Caco-2 (cell line): ENCODE measurements around the gene RHOU. TPM values are rescaled to one million over a fixed set of nuclear protein-coding genes. Genes with fewer than 3 reads are reported as not detected.

Source experiments
- BruUV-seq: library from RNA; stranded (reverse); fragments of 400-500 nt; replicated peaks from 2 replicates; lab custom pipeline; 2021; lab: Mats Ljungman, UMichigan
- CTCF ChIA-PET: fragments of 300-600 bp; sonication (Branson Sonifier 250); formaldehyde crosslinking; loops from one replicate; lab custom pipeline; 2022; ENCODE audit warnings: antibody characterized with exemption; lab: Charles Lee
- POLR2A ChIA-PET: fragments of 300-600 bp; sonication (Branson Sonifier 250); formaldehyde crosslinking; loops from one replicate; lab custom pipeline; 2022; ENCODE audit warnings: antibody characterized with exemption; lab: Charles Lee
- DNase-seq, 2 experiments: peaks; one replicate each; pipeline versions ENCODE4 v3.0.0 to v3.0.0-alpha.2; 2020 to 2022
- H3K27me3 ChIP-seq: replicated peaks from 2 replicates; pipeline ENCODE4 v1.6.0; 2011; ENCODE audit warnings: low read length; ENCODE audit not compliant: control insufficient read depth, insufficient read depth
- H3K36me3 ChIP-seq: 2 replicates; pipeline ENCODE4 v1.5.1; 2011; ENCODE audit warnings: low read length; ENCODE audit not compliant: control insufficient read depth, insufficient read depth
- H3K4me1 ChIP-seq: fragments of 250-450 bp; sonication (Bioruptor Pico); 2 replicates; pipeline ENCODE4 v1.5.1; 2020; ENCODE audit warnings: mild to moderate bottlenecking
- H3K4me3 ChIP-seq: 2 replicates; pipeline ENCODE4 v1.5.1; 2011; ENCODE audit warnings: low read depth, mild to moderate bottlenecking, control low read depth, low read length
- H3K9me3 ChIP-seq: fragments of 250-450 bp; sonication (Bioruptor Pico); 2 replicates; pipeline ENCODE4 v1.5.1; 2020; ENCODE audit warnings: mild to moderate bottlenecking, moderate library complexity
- H3K27ac Mint-ChIP-seq: one replicate; pipeline ENCODE4 v1.8.0; 2022; ENCODE audit warnings: mixed read lengths; ENCODE audit not compliant: unreplicated experiment
- H3K27me3 Mint-ChIP-seq: one replicate; pipeline ENCODE4 v1.8.0; 2022; ENCODE audit warnings: mixed read lengths; ENCODE audit not compliant: insufficient read depth, unreplicated experiment
- H3K36me3 Mint-ChIP-seq: one replicate; pipeline ENCODE4 v1.8.0; 2022; ENCODE audit warnings: mild to moderate bottlenecking, mixed read lengths; ENCODE audit not compliant: insufficient read depth, unreplicated experiment
- H3K4me1 Mint-ChIP-seq: one replicate; pipeline ENCODE4 v1.8.0; 2022; ENCODE audit warnings: low read depth, mixed read lengths; ENCODE audit not compliant: unreplicated experiment
- H3K4me3 Mint-ChIP-seq: one replicate; pipeline ENCODE4 v1.8.0; 2022; ENCODE audit warnings: mild to moderate bottlenecking, moderate library complexity, mixed read lengths; ENCODE audit not compliant: unreplicated experiment
- H3K9me3 Mint-ChIP-seq: one replicate; pipeline ENCODE4 v1.8.0; 2022; ENCODE audit warnings: mixed read lengths; ENCODE audit not compliant: unreplicated experiment
- CTCF ChIP-seq, 2 experiments: fragments of 200-600 bp in 1 of 2; IDR thresholded peaks; 1 replicate in 1 of 2; 2 replicates in 1 of 2; pipeline versions ENCODE4 v1.5.1 to v1.8.0; 2011 to 2022; ENCODE audit warnings: antibody characterized with exemption in 1 of 2, control low read depth in 1 of 2, inconsistent platforms in 1 of 2, low read depth in 1 of 2, low read length in 1 of 2, mild to moderate bottlenecking in 1 of 2, moderate library complexity in 1 of 2; ENCODE audit not compliant: insufficient read depth in 1 of 2, severe bottlenecking in 1 of 2, unreplicated experiment in 1 of 2
- intact Hi-C: fragments of 100-400 bp; cut with micrococcal nuclease; formaldehyde crosslinking; loops from one replicate; pipeline ENCODE4 v1.10.0; 2022; ENCODE audit not compliant: unreplicated experiment
- total RNA-seq: library from RNA; stranded (reverse); gene quantifications from 2 replicates; pipeline ENCODE4 v1.2.3, GENCODE V29; 2022

Gene RHOU
- total RNA-seq, 1 experiment from 2014 or later, result 17.4 TPM

DNA sequence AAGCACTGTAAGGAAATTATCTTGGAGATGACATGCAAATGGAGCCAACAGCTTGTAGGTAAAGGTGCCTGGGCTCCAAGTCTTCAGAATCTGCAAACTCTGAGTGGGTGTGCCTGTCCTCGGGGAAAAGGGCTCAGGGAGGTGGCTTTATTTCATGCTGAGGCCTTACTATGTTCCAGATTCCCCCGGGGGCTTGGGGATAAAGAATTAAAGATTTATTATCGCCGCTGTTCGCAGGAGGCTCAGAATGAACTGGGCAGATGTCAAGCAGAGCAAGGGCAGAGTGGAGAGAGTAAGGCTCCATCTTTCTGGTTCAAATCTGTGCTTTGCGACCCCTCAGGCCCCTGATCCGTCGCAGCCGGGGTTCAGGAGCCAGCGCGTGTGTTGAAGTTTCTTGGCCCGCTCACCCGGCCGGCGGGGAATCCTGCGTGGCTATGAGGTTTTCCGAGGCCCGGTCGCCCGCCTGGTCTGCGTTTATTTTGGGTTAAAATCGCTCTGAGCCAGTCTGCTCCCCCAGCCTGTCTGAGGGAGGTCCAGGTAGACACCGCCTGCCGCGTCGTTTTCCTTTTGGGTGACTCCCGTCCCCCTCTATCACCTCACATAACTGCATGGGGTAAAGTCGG is 19.5 kb downstream of the RHOU start:
- peaks cover 11% of the 10 kb centered on the region for H3K4me1 Mint-ChIP-seq
- CTCF ChIA-PET, result interaction anchor here (0.6 kb wide), 1 partner anchor 67 kb away, joined by 4 read pairs; no protein-coding TSS in a partner anchor
- intact Hi-C loops, result no loop called here
- no peak overlapping the region for H3K27ac Mint-ChIP-seq
- H3K9me3 ChIP-seq, result no peaks in the 10 kb centered on the region
- TF ChIP-seq CTCF (IDR thresholded peaks at IDR 0.05; ENCODE audit: insufficient read depth in 1 of 2, low read depth in 1 of 2, low read length in 1 of 2, severe bottlenecking in 1 of 2, unreplicated experiment in 1 of 2), result no peak
- H3K36me3 ChIP-seq, result no peaks in the 10 kb centered on the region
- H3K4me3 ChIP-seq, result no peak overlapping the region
- no TSS peak for BruUV-seq
- no peak overlapping the region for H3K4me3 Mint-ChIP-seq
- POLR2A ChIA-PET, result no interaction called here
- no peaks in the 10 kb centered on the region for H3K27me3 ChIP-seq
- no peaks in the 10 kb centered on the region for H3K27me3 Mint-ChIP-seq
- no peaks in the 10 kb centered on the region for H3K36me3 Mint-ChIP-seq
- H3K9me3 Mint-ChIP-seq, result peaks cover 11% of the 10 kb centered on the region
- H3K4me1 ChIP-seq, result no peaks in the 10 kb centered on the region
- no peak for DNase-seq

DNA sequence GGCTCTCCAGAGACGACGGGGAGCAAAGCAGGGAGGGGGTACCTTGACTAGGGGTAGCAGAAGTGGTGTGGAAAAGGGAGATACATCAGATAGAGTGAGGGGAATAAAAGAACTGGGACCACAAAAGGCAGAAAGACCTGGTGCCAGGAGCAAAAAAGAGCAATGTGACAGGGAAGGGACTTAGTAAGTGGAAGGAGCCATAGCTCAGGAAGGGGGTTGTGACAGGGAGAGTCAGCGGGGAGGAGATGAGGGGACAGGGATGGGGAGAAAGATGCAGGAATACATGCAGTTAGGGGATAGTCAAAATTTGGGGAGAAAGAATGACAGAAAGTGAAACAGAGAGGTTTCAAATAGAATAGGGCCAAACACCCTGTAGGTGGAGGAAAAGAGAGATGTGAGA is 20.5 kb downstream of the RHOU start:
- Mint-ChIP-seq H3K9me3 (peaks cover 11% of the 10 kb centered on the region), H3K27ac (no peak overlapping the region), H3K27me3 (no peaks in the 10 kb centered on the region), H3K4me3 (no peak overlapping the region), H3K36me3 (no peaks in the 10 kb centered on the region), H3K4me1 (peaks cover 8% of the 10 kb centered on the region)
- DNase-seq, result no peak
- no peak for TF ChIP-seq CTCF (IDR thresholded peaks at IDR 0.05; ENCODE audit: insufficient read depth in 1 of 2, low read depth in 1 of 2, low read length in 1 of 2, severe bottlenecking in 1 of 2, unreplicated experiment in 1 of 2)
- Histone ChIP-seq H3K9me3 (no peaks in the 10 kb centered on the region), H3K36me3 (no peaks in the 10 kb centered on the region), H3K4me1 (no peaks in the 10 kb centered on the region), H3K4me3 (no peak overlapping the region), H3K27me3 (no peaks in the 10 kb centered on the region)
- BruUV-seq, result no TSS peak
- ChIA-PET POLR2A (interaction anchor here (0.6 kb wide), 1 partner anchor 73 kb away, joined by 4 read pairs; no protein-coding TSS in a partner anchor), CTCF (no interaction called here)
- intact Hi-C loops, result no loop called here

GRCh38 chr1:228756457-228756856 is 21.2 kb downstream of the RHOU start:
- no peaks in the 10 kb centered on the region for H3K36me3 ChIP-seq
- no peaks in the 10 kb centered on the region for H3K4me1 ChIP-seq
- H3K27me3 ChIP-seq, result no peaks in the 10 kb centered on the region
- H3K4me3 Mint-ChIP-seq, result no peak overlapping the region
- no peaks in the 10 kb centered on the region for H3K9me3 ChIP-seq
- no peak for TF ChIP-seq CTCF (IDR thresholded peaks at IDR 0.05; ENCODE audit: insufficient read depth in 1 of 2, low read depth in 1 of 2, low read length in 1 of 2, severe bottlenecking in 1 of 2, unreplicated experiment in 1 of 2)
- ChIA-PET CTCF (no interaction called here), POLR2A (no interaction called here)
- no peaks in the 10 kb centered on the region for H3K27me3 Mint-ChIP-seq
- intact Hi-C loops, result no loop called here
- H3K4me3 ChIP-seq, result no peak overlapping the region
- H3K27ac Mint-ChIP-seq, result no peak overlapping the region
- peaks cover 8% of the 10 kb centered on the region for H3K4me1 Mint-ChIP-seq
- BruUV-seq, result no TSS peak
- DNase-seq, result no peak
- H3K9me3 Mint-ChIP-seq, result peaks cover 11% of the 10 kb centered on the region
- no peaks in the 10 kb centered on the region for H3K36me3 Mint-ChIP-seq
